ENCODE data around the gene PDE1C.

The PDE1C gene

DNA sequence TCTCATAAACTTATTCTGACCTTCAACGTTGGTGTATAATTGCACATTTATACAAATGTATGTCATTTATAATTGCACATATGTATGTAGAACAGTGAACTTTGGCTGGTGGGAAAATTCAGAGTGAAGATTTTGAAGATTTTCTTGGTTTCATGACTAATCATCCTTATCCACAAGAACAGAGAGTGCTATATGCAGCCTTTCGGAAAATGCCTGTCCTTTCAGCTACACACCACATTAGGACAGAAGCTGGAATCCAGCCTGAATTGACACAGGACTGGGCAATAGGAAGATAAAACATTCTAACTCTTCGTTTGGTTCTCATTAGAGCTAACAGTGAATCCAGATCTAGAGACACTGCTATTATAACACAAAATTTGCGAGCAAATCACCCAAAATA lies 166.2 kb downstream of the PDE1C start:
- no peak for TF ChIP-seq PAX5 (IDR thresholded peaks at IDR 0.05; ENCODE audit: insufficient read depth, low read length, severe bottlenecking)
- TF ChIP-seq TAF1 (IDR thresholded peaks at IDR 0.05; ENCODE audit: low read depth, low read length): no peak
- TF ChIP-seq POU2F2 (IDR thresholded peaks at IDR 0.05; ENCODE audit: low read depth, low read length): no peak
- no peak for TF ChIP-seq POLR2AphosphoS5 (IDR thresholded peaks at IDR 0.05; ENCODE audit: low read depth, low read length)
- no peak for TF ChIP-seq SPI1 (IDR thresholded peaks at IDR 0.05; ENCODE audit: low read depth, low read length)
- TF ChIP-seq POLR2A (IDR thresholded peaks at IDR 0.05; ENCODE audit: low read depth, low read length): no peak
- FAIRE-seq: no peak
- no peak for DNase-seq (ENCODE audit: insufficient read length, low spot score)

DNA sequence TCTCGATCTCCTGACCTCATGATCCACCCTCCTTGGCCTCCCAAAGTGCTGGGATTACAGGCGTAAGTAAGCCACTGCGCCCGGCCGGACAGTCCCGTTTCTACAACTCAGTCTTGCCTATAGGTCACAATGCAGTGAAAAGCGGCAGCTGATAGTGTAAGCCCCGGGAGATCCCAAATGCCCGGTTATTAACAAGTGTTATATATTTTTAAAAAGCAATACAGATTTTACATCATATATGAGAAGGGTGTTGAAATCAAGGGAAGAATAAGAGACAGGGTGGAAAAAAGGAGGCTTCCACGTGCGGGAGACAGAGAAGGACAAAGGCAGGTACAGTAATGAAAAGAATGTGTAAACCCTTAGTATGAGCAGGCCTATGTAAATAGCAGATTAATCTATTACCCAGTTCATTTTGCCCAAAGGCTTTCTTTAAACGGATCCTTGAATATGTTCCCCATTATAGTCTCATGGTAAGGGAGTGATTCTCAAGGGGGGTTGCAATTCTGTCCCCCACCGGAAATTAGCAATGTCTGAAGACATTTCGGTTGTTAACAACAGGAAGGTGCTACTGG lies 170.8 kb downstream of the PDE1C start:
- TF ChIP-seq POLR2AphosphoS5 (IDR thresholded peaks at IDR 0.05; ENCODE audit: low read depth, low read length) (no peak), POU2F2 (IDR thresholded peaks at IDR 0.05; ENCODE audit: low read depth, low read length) (no peak), TAF1 (IDR thresholded peaks at IDR 0.05; ENCODE audit: low read depth, low read length) (no peak), PAX5 (IDR thresholded peaks at IDR 0.05; ENCODE audit: insufficient read depth, low read length, severe bottlenecking) (no peak)
- no peak for FAIRE-seq
- no peak for DNase-seq (ENCODE audit: insufficient read length, low spot score)

DNA sequence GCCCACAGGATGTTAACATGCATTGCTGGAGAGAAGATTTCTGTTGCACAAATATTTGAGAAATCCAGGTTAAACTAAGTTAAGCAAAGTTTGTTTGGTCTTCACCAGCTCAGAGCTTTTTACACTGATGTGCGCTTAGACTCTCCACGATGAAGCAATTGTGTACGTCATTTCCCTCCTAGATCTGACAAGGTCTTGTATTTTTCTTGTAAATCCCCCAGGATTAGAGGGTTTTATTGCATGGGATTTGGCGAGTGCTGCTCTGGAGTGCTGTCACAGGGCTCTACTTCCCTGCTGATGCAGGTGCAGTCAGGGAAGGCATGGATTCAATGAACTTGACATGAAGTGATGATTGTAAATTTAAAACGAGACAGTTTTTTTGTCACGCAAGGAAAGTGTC lies 173.3 kb downstream of the PDE1C start:
- no peak for DNase-seq (ENCODE audit: insufficient read length, low spot score)

DNA sequence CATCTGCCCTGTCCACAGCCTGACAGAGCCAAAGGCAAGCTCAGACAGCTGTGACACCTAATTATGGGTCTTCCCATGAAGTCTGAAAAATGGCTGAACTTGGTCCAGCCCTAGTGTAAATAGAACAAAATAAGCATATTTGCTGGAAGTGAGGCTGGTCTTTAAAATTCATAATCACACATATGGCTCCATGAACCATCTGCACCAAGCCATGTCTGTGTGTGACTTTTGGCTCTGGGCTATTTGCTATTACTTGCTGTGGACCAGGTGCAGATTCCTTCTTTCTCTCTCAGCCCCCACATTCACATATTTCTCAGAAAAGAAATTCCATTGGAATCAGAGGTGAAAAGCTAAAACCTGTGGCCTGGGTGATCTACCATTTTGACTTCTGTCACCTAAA lies 175.9 kb downstream of the PDE1C start:
- FAIRE-seq: no peak
- TF ChIP-seq POLR2AphosphoS5 (IDR thresholded peaks at IDR 0.05; ENCODE audit: low read depth, low read length): no peak
- no peak for DNase-seq (ENCODE audit: insufficient read length, low spot score)

More for the DNA sequence above, 173.3 kb downstream of the PDE1C start:
- no peak for FAIRE-seq
- TF ChIP-seq POLR2A (IDR thresholded peaks at IDR 0.05; ENCODE audit: low read depth, low read length): no peak
- no peak for TF ChIP-seq POLR2AphosphoS5 (IDR thresholded peaks at IDR 0.05; ENCODE audit: low read depth, low read length)
- no peak for TF ChIP-seq TAF1 (IDR thresholded peaks at IDR 0.05; ENCODE audit: low read depth, low read length)
- no peak for TF ChIP-seq SPI1 (IDR thresholded peaks at IDR 0.05; ENCODE audit: low read depth, low read length)
- TF ChIP-seq PAX5 (IDR thresholded peaks at IDR 0.05; ENCODE audit: insufficient read depth, low read length, severe bottlenecking): no peak
- no peak for TF ChIP-seq POU2F2 (IDR thresholded peaks at IDR 0.05; ENCODE audit: low read depth, low read length)

DNA sequence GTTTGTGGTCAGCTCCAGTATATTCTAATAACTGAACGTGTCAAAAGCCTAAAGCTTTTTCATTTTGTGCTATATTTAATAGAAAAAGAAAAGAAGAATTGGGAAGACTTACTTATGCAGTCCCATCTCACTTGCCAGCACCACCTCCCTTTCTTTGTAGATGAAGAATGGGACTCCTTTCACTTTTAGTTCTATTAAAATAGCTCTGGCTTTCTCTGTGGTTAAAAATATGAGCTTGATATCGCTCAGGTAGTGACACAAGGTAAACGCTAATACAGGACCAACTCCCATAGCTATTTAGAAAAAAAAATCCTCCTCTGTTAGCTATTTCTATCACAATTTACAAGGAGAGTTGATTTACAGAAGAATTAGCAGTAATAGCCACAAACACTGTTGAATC lies 176.8 kb downstream of the PDE1C start:
- FAIRE-seq (no peak), DNase-seq (ENCODE audit: insufficient read length, low spot score) (no peak)
- TF ChIP-seq TAF1 (IDR thresholded peaks at IDR 0.05; ENCODE audit: low read depth, low read length): no peak
- TF ChIP-seq POLR2A (IDR thresholded peaks at IDR 0.05; ENCODE audit: low read depth, low read length): no peak
- no peak for TF ChIP-seq POU2F2 (IDR thresholded peaks at IDR 0.05; ENCODE audit: low read depth, low read length)

DNA sequence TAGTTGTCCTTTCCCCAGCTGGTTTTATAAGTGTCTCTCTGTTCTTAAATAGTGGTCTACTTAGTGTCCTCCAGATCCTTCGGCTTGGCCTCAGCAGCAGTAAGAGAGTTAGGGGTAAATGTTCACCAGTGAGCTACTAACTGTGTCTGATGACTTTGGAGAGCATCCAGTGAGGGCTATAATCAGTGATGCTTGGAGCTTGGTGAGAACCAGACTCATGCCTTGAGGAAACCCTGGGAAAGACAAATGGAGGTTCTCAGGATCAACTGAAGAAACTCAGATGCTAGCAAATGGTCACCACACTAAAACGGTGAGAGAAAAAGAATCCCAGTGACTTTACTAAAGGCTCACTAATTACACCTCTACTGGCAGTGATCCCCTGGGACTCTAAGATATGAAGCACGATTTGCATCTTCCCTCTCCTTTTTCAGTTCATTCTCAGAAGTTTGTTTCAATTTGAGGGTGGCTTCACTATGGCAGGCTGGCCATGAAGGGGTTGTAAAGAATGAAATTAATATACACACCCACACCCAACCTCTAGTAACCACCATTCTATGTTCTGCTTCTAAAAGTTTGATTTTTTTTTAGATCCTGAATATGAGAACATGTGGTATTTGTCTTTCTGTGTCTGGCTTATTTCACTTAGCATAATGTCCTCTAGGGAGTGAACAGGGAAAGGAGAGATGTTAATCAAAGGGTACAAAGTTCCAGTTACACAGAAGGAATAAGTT lies 177.9 kb downstream of the PDE1C start:
- TF ChIP-seq SPI1 (IDR thresholded peaks at IDR 0.05; ENCODE audit: low read depth, low read length) (no peak), POU2F2 (IDR thresholded peaks at IDR 0.05; ENCODE audit: low read depth, low read length) (peak; percentile 70; the same call in 1 of the 2 replicates)
- peak; percentile 20 for FAIRE-seq
- no peak for DNase-seq (ENCODE audit: insufficient read length, low spot score)

DNA sequence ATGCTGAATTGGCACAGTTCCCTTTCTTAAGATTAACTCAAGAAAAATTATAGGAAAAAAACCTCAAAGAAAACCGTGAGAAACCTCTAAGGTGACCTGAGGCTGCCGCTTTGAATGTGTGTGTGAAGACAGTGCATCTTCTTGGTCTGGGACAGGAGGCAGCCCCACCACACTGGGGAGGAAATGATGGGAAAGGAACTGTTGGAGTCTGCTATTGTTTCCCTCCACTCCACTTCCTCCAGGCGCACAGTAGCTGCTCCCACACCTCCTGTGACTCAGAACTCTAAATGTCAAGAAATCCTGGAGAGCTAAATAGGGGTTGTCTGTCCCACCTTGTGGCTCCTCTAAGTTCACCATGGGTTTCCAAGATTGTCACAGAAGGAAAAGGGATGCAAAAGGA lies 179.4 kb downstream of the PDE1C start:
- DNase-seq (ENCODE audit: insufficient read length, low spot score) (no peak), FAIRE-seq (no peak)
- no peak for TF ChIP-seq POLR2A (IDR thresholded peaks at IDR 0.05; ENCODE audit: low read depth, low read length)
- TF ChIP-seq POU2F2 (IDR thresholded peaks at IDR 0.05; ENCODE audit: low read depth, low read length): no peak

DNA sequence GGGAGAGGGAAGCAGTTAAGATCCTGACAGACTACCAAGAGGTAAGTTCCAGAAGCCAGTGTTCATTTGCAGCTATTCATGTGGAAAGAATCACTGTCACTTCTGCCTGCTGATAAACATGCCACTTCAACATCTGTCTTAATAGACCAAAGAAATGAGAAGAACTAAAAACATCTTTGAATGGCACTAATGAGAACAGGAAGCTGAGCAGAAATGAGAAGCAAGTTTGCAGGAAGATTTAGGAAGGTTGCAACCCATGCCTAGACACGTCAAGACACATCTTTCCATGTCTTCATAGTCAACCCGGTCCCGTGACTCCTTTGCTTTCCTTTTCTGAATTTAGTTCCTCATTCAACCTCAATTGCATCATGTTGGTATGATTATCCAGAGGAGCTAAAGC lies 180.0 kb downstream of the PDE1C start:
- DNase-seq (ENCODE audit: insufficient read length, low spot score) (no peak), FAIRE-seq (no peak)

DNA sequence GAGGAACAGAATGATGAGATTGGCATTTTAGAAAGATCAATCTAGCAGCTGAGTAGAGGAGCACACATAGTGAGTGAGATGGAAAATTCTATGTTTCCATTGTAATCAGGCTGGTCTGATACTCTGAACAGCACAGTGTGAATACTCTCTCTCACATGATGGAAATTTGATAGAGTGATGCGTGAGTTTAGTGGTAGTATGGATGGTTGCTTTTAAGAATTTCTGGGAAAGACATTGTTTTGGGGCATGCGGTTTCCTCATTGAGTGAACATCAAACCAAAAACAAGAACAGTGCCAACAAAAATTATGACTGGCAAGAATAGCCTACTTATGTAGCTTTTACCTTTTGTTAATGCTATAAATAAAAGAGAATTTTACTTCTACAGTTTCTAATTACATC lies 183.2 kb downstream of the PDE1C start:
- no peak for TF ChIP-seq POLR2A (IDR thresholded peaks at IDR 0.05; ENCODE audit: low read depth, low read length)
- TF ChIP-seq SPI1 (IDR thresholded peaks at IDR 0.05; ENCODE audit: low read depth, low read length): no peak
- no peak for FAIRE-seq

More for the DNA sequence above, 180.0 kb downstream of the PDE1C start:
- TF ChIP-seq SPI1 (IDR thresholded peaks at IDR 0.05; ENCODE audit: low read depth, low read length) (no peak), POLR2AphosphoS5 (IDR thresholded peaks at IDR 0.05; ENCODE audit: low read depth, low read length) (no peak), POU2F2 (IDR thresholded peaks at IDR 0.05; ENCODE audit: low read depth, low read length) (no peak), POLR2A (IDR thresholded peaks at IDR 0.05; ENCODE audit: low read depth, low read length) (no peak), PAX5 (IDR thresholded peaks at IDR 0.05; ENCODE audit: insufficient read depth, low read length, severe bottlenecking) (no peak), TAF1 (IDR thresholded peaks at IDR 0.05; ENCODE audit: low read depth, low read length) (no peak)

DNA sequence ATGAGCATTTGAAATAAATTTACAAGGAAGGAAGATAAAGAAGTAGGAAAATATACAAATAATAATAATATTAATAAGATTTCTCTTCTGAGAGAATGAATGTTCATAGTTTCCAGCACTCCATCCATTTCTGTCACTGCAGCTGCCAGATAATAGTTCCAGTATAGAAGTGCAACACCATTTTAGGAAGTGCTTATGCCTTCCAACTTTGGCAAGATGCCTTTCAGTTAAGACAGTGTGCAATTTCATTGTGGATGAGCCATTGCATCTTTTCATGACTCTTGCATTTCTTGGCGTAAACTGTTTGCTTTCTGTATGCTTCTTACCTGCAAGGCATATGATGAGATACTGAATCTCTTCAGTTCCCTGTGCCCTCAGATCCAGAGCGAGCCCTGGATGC lies 185.0 kb downstream of the PDE1C start:
- DNase-seq (ENCODE audit: insufficient read length, low spot score) (no peak), FAIRE-seq (no peak)
- TF ChIP-seq POLR2AphosphoS5 (IDR thresholded peaks at IDR 0.05; ENCODE audit: low read depth, low read length) (no peak), SPI1 (IDR thresholded peaks at IDR 0.05; ENCODE audit: low read depth, low read length) (no peak), POLR2A (IDR thresholded peaks at IDR 0.05; ENCODE audit: low read depth, low read length) (no peak), TAF1 (IDR thresholded peaks at IDR 0.05; ENCODE audit: low read depth, low read length) (no peak), POU2F2 (IDR thresholded peaks at IDR 0.05; ENCODE audit: low read depth, low read length) (no peak), PAX5 (IDR thresholded peaks at IDR 0.05; ENCODE audit: insufficient read depth, low read length, severe bottlenecking) (no peak)

More for the DNA sequence above, 183.2 kb downstream of the PDE1C start:
- DNase-seq (ENCODE audit: insufficient read length, low spot score): no peak

DNA sequence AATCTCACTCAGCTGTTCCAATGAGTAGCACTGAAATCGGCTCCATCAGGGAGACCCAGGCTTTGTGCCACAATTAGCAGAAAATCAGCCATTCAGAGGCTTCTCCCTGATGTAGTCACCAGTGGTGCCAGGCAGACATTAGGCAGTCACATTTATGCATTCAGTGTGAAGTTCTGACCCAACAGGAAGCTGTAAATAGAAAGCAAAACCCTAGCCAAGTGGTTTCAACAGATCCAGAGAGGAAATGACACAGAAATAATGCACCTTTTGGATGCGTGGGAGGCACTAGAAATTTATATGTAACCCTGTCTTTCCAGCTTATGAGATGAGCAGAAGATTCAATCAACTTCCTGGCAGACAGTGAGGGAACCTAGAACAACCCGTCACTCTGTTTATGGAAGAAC lies 186.4 kb downstream of the PDE1C start:
- DNase-seq (ENCODE audit: insufficient read length, low spot score) (no peak), FAIRE-seq (no peak)
- TF ChIP-seq POLR2A (IDR thresholded peaks at IDR 0.05; ENCODE audit: low read depth, low read length) (no peak), SPI1 (IDR thresholded peaks at IDR 0.05; ENCODE audit: low read depth, low read length) (0 out of 2 replicates have a peak, but pooled peaks have one; percentile 16)

All from GM12891 (cell line).